GM18498 (cell line): Measurements from ENCODE around the gene CLIC3.

Source experiments
- ATAC-seq: cut with Tn5 transposase; IDR thresholded peaks from one replicate; pipeline ENCODE4 v1.9.1; 2021; ENCODE audit warnings: mild to moderate bottlenecking, moderate library complexity; ENCODE audit not compliant: unreplicated experiment

The CLIC3 gene

DNA sequence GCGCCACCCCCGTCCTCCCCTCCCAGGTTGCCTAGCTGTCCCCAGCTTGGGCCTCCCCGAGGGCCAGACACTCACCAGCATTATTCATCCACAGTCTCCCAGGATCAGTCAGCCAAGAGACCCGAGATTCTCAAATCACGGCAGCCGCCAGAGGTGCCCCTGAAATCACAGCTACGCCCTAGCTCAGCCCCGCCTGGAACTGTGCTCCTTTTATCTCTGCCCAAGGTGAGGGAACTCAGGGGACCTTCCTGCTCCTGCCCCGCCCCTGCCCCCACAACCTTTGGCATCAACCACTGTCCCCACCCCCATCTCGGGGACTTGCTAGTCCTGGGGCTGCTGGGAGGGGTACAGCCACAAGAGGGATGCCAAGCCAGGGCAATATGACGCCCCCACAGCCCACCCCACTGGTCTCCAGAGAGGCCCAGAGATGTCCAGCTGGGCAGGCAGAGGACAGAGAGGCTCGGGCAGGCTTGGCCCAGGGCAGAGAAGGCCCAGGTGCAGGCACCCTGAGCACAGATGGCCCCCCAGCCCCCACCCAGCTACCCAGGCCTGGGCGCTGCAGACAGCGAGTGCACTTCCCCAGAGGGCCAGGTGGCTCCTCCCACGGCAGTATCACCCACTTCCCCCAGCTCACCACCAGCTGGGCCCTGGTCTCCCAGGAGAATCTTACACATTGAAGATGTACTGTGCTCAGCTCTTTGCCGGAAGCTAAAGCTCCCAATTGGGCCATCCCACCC is 35.7 kb upstream of the CLIC3 start, which contains the start of gene FUT7:
TSS of gene FUT7 (minus strand) at position 185 of the 737 bp plus-strand sequence. CDS start at position 88, 97 bp downstream.
- ATAC-seq, result no peak

DNA sequence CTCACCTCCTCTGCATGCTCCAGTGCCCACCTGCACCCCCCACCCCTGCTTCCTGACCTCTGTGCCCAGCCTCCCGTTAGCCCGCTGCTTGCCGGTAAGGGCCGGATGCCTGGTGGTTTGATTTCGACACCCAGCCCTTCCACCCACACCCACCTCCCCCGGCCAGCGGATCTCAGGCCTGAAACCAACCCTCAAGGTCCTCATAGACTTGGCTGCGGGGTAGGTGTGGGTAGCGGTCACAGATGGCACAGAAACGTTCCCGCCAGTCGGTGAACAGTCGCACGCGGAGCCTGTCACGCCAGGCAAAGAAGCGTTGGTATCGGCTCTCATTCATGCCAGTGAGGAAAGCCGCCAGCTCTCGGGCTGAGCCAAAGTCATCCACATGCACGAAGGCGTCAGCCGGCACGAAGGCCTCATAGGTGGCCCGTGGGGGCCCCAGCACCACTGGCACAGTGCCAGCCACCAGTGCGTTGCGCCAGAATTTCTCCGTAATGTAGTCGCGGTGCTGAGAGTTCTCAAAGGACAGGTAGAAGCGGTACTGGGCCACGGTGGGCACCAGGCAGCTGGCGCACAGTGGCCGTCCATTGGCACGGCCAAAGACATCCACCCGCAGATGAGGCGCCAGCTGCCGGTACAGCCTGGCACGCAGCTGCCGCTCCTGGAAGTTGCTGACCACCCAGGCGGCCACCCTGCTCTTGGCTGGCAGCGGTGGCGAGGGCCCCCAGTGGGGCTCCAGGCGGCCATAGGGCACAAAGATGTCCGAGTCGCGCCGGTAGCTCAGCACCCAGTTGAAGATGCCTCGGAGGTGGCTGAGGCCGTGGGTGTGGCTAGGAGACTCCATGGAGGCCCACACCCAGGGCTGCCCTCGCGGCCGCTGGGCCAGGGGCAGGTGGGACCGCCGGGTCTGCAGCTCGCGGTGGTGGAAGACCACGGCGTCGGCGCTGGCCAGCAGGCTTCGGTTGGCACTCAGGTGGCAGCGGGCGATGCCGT is 34.5 kb upstream of the CLIC3 start:
- ATAC-seq, result no peak

DNA sequence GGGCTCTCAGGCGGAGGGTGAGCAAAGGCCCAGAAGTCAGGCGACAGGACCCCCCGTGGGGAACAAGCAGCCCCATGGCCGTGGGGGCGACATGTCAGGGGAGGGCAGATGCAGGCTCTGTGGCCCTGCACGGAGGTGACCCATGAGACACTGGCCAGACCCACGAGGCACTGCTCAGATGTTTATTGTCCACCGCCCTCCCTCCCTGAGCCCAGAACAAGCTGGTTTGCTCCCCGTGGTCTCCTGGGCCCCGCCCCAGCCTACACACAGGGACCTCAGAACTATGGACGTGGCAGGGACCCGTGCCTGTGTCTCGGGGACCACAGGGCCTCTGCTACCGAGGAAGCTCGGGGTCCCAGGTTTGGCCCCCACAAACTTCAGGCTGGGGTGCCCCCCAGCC is 33.6 kb upstream of the CLIC3 start:
- ATAC-seq, result no peak

DNA sequence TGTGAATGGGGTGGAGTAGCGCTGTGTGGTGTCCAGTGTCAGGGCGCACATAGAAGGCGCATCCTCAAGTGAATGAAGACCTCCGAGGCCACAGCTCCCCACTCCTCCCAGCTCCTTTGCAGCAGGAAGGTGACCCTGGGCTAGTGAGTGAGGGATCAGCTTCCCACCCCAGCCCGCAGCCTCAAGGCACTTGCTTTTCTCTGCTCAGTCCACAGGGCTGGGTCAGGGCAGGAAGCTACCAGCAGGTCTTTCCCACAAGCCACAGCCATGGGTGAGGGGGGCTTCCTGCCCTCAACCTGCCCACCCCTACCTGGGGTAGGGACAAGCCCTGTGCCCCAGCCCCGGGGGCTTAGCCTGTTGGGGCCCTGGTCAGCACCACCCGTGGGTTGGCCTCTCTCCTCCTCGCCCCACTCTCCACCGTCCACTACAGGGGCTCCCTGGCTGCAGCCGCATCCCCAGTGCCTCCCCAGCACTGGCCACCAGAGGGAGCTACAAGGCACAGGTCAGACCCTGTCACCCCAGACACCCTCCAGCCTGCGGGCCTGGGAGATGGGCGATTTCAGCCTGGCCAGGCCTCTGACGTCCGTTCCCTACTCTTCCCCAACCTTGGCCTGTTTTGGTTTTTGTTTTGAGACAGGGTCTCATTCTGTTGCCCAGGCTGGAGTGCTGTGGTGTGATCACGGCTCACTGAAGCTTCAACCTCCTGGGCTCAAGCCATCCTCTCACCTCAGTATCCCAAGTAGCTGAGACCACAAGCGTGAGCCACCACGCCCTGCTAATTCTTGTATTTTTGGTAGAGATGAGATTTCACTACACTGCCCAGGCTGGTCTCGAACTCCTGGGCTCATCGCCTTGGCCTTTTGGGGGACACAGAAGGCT is 32.9 kb upstream of the CLIC3 start:
- peak; percentile 36 for ATAC-seq

DNA sequence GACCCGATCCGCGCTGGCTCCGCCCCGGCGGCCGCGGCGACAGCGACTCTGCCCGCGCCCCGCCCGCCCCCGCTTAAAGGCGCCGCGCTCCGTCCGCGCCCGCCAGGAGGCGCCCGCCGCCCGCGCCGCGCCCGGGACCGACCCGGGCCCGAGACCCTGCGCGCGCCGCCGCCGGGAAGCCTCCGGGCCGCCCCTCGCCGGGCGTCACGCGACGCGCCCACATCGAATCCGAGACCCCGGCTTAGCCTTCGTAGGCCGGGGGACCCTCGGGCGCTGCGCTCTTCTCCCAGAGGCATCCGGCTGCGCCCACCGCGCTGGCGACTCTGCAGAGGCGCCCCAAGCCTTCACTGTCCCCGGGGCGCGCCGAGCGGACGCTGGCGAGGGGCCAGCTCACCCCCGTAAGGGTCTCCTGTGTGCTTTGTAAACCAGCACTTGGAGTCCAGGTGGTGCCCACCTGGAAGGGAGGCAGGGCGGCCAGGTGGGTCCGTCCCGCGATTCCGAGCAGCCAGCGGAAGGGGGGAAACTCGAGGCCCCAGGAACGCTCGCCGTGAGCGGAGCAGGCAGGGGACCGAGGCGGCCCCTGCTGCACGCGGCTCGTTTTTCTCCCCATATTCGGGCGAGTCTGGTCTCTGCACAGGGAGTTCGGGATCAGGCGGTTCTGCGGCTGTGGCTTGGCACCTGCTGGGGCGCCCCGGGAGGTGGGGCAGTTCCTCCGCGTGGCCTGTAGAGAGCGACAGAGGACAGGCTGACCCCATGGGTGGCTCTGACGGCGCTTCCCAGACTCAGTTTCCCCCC is 32.1 kb upstream of the CLIC3 start:
- peak; percentile 46 for ATAC-seq

DNA sequence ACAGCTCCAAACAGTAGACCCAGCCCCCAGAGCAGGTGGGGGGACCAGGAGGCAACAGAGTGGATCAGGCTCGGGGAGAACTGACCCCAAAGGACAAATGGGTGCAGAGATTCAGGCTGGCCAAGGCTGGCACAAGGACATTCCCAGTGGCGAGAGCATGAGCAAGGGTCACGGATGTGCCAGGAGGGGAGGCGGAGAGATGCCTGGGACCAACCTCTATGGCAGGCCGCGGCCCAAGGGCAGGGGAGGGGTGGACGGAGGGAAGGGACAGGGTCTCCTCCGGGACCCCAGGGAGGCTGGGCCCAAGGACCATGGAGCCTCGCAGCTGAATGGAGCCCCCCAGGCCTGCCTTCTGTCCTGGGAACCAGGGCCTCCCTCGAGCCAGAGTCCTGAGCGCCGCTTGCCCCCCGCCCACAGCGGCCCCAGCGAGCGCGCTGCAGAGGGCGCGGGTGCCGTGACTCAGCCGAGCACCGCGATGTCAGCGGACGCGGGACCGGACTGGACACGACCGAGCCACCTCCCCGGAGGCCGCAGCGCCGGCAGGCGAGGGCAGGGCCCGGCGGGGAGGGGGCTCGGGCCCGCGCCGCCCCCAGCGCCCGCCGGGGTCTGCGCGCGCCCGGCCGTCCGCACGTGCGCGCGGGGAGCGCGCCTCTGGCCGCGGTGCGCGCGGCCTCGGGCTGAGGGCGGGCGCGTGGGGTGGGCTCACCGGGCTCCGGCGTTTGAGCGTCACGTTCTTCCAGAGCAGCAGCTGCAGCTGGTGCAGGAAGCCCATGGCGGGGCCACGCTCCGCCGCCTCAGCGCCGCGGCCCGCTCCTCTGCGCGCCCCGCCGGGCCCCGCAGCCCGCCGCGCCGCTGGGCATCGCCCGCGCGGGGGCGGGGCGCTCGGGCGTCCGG is 31.2 kb upstream of the CLIC3 start, which contains the start of gene ABCA2:
TSS of gene ABCA2 (minus strand) at position 869 of the 894 bp plus-strand sequence. CDS start at position 772, 97 bp downstream.
- no peak for ATAC-seq

DNA sequence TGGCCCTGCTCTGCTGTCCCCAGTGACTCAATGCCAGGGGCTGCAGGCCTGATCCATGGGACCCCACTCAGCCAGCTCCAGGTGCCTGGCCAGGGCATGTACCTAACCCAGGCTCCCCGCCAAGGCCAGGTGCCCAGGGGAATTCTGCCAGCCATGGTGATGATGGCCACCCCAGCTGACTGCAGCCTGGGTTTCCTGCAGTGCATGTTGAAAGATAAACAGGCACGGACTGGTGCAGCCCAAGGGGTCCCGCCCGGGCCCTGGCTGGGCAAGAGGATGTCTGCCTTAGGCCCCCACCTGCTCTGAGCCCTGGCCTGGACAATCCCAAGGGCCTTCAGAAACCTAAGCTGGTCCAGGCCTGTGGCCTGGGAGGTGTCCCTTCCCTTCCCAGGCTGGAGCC is 30.5 kb upstream of the CLIC3 start:
- no peak for ATAC-seq

DNA sequence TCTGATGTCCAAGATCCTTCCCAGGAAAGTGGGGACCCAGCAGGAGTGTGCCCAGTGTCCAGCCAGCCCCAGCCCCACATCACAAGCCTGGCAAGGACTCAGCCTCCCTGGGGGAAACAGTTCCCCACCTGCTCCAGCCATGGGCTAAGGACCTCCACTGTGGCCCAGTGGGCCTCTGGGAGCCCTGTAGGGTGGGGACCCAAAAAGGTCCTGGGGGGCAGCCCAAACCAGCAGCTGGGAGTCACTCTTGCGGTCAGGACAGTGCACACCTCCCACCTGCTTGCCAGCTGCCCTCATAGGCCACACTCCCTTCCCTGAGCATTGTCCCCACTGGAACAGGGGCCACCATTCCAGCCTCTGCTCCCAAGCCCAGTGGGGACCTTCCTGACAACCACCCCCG is 30.0 kb upstream of the CLIC3 start:
- no peak for ATAC-seq

DNA sequence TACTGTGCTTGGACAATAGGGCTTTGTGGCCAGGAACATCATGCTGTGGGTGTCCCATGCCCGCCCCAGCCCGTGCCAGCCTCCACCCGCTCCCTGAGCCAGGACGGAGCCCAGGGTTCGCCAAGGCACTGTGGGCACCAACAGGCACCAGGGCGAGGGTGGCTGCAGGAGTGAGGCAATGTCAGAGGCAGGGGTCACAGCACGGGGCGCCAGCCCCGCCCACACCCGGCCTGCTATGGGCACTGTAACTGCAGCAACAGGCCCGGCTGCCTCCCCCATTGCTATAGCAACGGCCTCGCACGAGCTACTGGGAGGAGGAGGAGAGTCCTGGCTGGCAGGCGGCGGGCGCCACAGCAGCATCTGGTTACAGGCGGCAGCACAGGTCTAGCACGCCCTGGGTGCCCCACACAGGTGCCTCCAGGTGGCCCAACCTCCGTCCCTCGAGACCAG is 29.2 kb upstream of the CLIC3 start:
- no peak for ATAC-seq

DNA sequence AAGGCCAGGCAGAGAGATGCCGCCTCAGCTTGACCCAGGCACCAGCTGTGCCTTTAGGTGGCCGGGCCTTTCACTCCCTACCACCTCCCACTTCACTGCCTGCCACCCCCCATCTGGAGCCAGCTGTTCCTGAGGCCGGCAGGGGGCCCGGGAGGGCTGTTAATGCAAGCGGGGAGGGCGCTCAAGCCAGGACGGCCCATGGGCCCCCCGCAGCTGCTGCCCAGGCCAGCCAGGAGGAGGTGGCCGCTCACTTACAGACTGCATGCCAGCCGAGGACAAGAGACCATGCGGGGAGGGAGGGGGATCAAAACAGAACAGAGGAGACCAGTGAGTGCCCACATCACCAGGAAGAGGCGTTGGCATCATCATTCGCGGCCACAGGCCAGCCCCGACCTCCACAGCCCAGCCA is 27.2 kb upstream of the CLIC3 start:
- no peak for ATAC-seq

DNA sequence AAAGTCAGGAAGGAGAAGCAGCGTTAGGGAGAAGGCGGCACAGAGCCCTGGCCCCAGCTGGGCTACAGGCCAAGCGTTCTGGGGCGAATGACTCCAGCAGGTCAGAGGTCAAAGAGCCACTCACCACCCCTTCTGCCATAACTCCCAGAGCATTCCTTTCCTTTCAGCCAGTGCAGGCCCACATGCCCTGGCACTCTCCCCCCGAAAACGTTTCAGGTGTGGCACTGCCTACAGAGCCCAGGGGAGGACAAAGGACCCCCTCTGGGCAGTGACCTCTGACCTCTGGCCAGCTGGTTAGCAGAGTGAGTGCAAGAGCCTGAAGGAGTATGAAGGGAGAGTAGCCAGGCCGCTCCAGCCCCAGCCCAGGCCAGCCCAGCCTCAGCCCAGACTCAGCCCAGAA is 26.8 kb upstream of the CLIC3 start:
- no peak for ATAC-seq

DNA sequence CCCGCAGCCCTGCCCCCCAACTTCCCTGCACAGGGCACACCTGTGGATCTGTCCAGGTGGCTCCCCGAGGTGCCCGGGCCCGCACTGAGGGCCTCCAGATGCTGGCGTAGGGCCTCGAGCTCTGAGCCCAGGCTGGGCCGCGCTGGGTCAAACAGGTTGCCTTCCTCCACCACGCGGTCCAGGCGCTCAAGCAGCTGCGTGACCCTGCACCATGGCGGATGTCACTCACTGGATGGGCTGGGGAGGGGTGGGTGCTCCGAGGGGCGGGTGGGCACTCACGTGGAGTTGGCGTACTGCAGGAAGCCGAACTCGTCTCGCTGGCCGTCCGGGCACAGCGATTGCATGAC is 26.3 kb upstream of the CLIC3 start:
- no peak for ATAC-seq

DNA sequence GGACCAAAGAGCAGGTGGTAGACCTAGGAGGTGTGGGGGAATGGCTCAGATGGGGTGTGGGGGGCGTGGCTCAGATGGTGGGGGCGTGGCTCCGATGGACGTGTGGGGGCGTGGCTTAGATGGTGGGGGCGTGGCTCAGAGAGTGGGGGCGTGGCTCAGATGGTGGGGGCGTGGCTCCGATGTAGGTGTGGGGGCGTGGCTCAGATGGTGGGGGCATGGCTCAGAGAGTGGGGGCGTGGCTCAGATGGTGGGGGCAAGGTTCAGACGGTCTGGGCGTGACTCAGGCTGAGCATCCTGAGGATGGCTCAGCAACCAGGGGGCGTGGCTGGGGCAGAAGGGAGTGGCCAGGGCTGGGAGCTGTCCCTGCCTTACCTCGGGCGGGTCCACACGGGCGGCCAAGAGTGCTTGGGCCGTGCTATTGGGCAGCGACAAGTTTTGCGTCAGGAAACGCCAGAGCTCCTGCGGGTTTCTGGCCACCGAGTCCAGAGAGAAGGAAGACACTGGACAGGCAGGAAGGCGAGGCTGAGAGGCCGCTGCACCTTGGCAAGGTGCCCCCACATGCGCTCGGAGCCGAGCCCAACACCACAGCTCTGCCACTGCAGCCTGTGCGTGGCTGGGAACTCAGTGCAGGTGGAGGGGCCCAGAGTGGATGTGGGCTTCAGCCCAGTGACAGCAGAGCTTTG is 25.8 kb upstream of the CLIC3 start:
- no peak for ATAC-seq

DNA sequence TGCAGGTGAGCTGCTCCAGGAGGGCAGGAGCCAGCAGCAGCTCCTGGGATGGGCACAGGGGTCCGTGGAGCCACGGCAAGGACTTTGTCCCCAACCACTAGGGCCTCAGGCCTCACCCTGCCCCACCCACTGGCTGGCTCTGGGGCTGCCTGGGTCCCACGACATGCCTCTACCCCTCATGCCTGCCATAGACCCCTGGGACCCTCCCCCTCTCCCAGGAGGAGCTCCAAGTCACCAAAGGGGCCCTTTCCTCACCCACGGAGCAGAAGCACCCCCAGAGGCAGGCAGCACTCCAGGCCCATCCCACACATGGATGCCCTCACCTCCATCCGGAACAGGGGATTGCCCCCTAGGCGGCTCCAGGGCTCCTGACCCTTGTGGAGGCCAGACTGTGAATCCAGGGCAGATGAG is 25.2 kb upstream of the CLIC3 start:
- no peak for ATAC-seq

DNA sequence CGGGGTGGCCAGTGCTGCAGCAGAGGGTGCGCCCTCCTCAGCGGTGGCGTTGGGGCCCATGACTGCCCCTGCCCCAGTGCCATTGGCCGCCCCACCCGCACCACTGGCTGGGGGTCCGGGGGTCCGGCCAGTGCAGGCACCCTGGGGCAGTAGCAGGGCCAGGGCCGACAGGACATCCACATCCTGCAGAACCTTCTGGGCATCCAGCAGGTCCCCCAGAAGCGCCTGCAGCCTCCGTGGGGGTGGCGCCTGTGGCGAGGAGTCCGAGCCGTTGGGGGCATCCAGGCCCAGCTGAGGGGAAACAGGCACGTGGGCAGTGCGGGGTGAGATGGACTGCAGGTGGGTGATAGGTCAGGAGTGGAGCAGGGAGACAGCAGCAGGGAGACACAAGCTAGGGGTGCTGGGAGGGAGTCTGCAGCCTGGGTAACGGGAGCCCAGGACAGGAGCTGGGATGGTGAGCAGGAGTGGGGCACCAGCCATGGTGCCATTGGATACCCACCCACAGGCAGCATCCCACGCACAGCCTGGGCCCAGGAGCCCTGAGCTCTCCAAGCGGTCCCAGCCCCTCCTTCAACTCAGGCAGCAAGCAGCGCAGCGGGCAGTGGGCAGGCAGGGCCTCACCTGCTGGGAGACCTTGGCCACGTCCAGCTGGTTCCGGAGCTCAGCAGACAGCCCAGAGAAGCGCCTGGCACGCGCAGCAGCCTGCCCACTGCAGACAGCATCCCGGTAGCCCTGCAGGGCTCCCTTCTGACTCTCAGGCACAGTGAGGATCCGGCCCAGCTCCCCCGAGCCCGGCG is 24.6 kb upstream of the CLIC3 start:
- no peak for ATAC-seq

DNA sequence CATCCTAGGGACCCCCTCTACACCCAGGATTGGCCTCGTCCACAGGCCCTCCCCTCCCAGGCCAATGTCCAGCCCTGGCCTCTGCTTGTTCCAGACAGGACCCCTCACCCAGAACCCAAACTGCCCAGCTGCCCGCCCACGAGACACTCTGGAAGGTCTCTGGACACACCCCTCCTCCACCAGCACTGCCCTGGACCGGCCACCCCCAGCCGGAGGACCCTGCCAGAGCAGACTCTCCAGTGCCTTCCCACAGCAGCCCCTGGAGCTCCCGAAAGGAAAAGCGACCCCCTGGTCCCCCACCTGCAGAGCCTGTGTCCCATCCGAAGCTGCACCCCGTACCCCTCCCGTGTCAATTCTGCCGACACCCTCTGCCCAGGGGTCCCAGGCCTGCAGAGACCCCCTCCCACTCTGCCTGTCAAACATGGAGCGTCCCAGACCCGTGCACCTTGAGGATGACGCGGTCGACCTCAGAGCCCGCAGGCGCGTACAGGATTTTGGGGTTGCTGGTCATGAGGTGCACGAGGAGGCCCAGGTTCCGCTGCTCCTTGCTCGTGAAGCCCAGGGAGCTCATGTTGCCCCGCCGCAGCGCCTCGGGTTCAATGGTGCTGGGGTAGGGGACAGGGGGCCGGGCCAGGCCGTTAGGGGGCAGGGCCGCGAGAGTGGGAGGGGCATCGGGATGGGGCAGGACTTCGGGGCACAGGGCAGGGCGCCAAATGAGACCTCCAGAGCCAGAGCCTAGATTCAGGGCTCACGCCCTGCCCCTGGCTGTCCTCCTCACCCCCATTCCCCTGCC is 23.7 kb upstream of the CLIC3 start:
- ATAC-seq, result no peak
